ENCODE results near the gene AP5S1. TPM values are rescaled to one million over a fixed set of nuclear protein-coding genes. Genes with fewer than 3 reads are reported as not detected.

The AP5S1 gene
- total RNA-seq, 4 donors from 2014 or later = under 0.01 to 18.6 (median 9.5) TPM

DNA sequence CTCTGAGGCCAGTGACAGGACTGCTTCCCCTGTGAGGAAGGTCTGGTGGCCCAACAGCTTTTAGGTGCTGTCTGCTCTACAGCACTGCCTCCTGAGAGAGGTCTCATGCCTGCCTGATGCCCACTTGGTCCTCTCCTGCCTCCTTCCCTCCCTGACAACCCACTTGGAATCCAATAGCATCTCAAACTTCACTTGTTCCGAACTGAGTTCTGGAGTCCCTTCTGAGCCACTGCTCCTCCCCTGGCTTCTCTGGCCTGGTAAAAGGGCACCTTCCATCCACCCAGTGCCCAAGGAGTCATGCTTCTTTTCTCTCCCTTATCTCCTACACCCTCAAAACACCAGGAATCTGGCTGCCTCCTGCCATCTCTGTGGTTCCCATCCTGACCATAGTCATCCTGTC lies 28.2 kb downstream of the AP5S1 start:
- H3K4me3 ChIP-seq = no peak overlapping the region
- H3K27ac ChIP-seq = no peak overlapping the region
- TF ChIP-seq POLR2A (IDR thresholded peaks at IDR 0.05) = no peak
- TF ChIP-seq, protein P1, sequence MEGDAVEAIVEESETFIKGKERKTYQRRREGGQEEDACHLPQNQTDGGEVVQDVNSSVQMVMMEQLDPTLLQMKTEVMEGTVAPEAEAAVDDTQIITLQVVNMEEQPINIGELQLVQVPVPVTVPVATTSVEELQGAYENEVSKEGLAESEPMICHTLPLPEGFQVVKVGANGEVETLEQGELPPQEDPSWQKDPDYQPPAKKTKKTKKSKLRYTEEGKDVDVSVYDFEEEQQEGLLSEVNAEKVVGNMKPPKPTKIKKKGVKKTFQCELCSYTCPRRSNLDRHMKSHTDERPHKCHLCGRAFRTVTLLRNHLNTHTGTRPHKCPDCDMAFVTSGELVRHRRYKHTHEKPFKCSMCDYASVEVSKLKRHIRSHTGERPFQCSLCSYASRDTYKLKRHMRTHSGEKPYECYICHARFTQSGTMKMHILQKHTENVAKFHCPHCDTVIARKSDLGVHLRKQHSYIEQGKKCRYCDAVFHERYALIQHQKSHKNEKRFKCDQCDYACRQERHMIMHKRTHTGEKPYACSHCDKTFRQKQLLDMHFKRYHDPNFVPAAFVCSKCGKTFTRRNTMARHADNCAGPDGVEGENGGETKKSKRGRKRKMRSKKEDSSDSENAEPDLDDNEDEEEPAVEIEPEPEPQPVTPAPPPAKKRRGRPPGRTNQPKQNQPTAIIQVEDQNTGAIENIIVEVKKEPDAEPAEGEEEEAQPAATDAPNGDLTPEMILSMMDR (IDR thresholded peaks at IDR 0.05) = no peak
- H3K27me3 ChIP-seq = no peaks in the 10 kb centered on the region
- H3K4me1 ChIP-seq = peaks cover 0 to 7% of the 10 kb centered on the region in 2 donors
- H3K36me3 ChIP-seq = no peaks in the 10 kb centered on the region
- intact Hi-C loops (cut with DNase I; ENCODE audit: low total_unique reads) = no loop called here
- DNase-seq = no peak
- H3K9me3 ChIP-seq = no peaks in the 10 kb centered on the region

DNA sequence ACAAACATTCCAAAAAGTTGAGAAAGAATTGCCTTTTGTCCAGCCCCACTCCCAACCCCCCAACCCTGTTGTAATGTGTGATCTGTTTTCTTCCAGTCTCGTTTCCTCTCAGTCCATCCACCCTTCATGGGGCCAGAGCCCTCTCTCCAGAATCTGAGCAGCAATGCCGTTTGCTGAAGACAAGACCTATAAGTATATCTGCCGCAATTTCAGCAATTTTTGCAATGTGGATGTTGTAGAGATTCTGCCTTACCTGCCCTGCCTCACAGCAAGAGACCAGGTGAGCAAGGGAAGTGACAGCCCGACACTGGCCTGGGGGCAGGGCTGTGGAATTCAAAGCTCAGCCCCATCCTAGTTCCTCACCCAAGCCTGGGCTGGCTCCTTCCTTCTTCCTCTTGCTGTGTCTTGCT lies 34.1 kb downstream of the AP5S1 start:
- H3K4me1 ChIP-seq = no peaks in the 10 kb centered on the region
- DNase-seq = no peak
- no peak overlapping the region for H3K27ac ChIP-seq
- H3K4me3 ChIP-seq = no peak overlapping the region
- intact Hi-C loops (cut with DNase I; ENCODE audit: low total_unique reads) = no loop called here
- H3K36me3 ChIP-seq = no peaks in the 10 kb centered on the region
- TF ChIP-seq POLR2A (IDR thresholded peaks at IDR 0.05) = no peak
- TF ChIP-seq, protein P1 (IDR thresholded peaks at IDR 0.05) = no peak
- H3K27me3 ChIP-seq = no peaks in the 10 kb centered on the region
- no peaks in the 10 kb centered on the region for H3K9me3 ChIP-seq

DNA sequence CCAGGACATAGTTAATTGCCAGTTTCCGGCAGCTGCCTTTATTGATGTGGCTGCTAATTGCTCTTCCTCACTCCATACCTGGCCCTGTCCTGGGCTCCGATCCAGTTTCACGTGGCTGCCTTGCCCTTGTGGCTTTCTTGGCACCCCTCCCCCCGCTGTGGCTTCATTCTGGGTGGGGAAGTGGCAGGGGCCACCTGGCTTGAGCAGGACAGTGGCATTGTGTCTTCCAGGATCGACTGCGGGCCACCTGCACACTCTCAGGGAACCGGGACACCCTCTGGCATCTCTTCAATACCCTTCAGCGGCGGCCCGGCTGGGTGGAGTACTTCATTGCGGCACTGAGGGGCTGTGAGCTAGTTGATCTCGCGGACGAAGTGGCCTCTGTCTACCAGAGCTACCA lies 37.1 kb downstream of the AP5S1 start:
- Histone ChIP-seq H3K36me3 (no peaks in the 10 kb centered on the region), H3K4me1 (no peaks in the 10 kb centered on the region), H3K27ac (no peak overlapping the region), H3K27me3 (no peaks in the 10 kb centered on the region), H3K9me3 (no peaks in the 10 kb centered on the region), H3K4me3 (no peak overlapping the region)
- DNase-seq = no peak
- intact Hi-C loops (cut with DNase I; ENCODE audit: low total_unique reads) = no loop called here
- no peak for TF ChIP-seq POLR2A (IDR thresholded peaks at IDR 0.05)
- TF ChIP-seq, protein P1 (IDR thresholded peaks at IDR 0.05) = no peak

DNA sequence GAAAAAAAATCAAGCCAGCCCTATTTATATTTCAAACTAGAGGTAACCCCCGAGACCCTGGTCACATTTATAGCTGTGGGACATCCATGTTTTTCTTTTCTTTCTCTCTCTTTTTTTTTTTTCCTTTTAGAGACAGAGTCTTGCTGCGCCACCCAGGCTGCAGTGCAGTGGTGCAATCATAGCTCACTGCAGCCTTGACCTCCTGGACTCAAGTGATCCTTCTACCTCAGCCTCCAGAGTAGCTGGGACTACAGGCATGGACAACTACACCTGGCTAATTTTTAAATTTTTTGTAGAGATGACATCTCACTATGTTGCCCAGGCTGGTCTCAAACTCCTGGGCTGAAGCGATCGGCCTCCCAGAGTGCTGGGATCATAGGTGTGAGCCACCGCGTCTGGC lies 38.3 kb downstream of the AP5S1 start:
- peaks cover 0 to 1% of the 10 kb centered on the region in 2 donors for H3K36me3 ChIP-seq
- H3K9me3 ChIP-seq = no peaks in the 10 kb centered on the region
- H3K27ac ChIP-seq = no peak overlapping the region
- no peak for DNase-seq
- no peak for TF ChIP-seq POLR2A (IDR thresholded peaks at IDR 0.05)
- TF ChIP-seq, protein P1 (IDR thresholded peaks at IDR 0.05) = no peak
- H3K4me1 ChIP-seq = no peaks in the 10 kb centered on the region
- intact Hi-C loops (cut with DNase I; ENCODE audit: low total_unique reads) = no loop called here
- no peak overlapping the region for H3K4me3 ChIP-seq
- H3K27me3 ChIP-seq = no peaks in the 10 kb centered on the region

DNA sequence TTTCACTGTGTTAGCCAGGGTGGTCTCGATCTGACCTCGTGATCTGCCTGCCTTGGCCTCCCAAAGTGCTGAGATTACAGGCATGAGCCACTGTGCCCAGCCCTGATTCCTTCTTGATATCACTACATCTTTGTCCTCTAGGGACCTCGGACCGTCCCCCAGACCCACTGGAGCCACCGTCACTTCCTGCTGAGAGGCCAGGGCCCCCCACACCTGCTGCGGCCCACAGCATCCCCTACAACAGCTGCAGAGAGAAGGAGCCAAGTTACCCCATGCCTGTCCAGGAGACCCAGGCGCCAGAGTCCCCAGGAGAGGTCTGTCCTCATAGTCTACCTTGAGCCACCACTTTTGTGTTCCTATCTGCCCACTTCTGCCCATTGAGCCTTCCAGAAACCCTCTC lies 40.8 kb downstream of the AP5S1 start:
- Histone ChIP-seq H3K36me3 (peaks cover 0 to 1% of the 10 kb centered on the region in 2 donors), H3K9me3 (no peaks in the 10 kb centered on the region), H3K27ac (no peak overlapping the region), H3K4me3 (no peak overlapping the region), H3K4me1 (no peaks in the 10 kb centered on the region), H3K27me3 (no peaks in the 10 kb centered on the region)
- intact Hi-C loops (cut with DNase I; ENCODE audit: low total_unique reads) = no loop called here
- DNase-seq = no peak
- TF ChIP-seq POLR2A (IDR thresholded peaks at IDR 0.05) = no peak
- TF ChIP-seq, protein P1 (IDR thresholded peaks at IDR 0.05) = no peak

Data from uterus (tissue), 4 donors.